NCI-H774 (cell line): ENCODE data around the gene NEK9.

Experiments used
- DNase-seq: peaks from one replicate; lab custom pipeline; 2025; lab: John Stamatoyannopoulos, UW

The NEK9 gene

DNA sequence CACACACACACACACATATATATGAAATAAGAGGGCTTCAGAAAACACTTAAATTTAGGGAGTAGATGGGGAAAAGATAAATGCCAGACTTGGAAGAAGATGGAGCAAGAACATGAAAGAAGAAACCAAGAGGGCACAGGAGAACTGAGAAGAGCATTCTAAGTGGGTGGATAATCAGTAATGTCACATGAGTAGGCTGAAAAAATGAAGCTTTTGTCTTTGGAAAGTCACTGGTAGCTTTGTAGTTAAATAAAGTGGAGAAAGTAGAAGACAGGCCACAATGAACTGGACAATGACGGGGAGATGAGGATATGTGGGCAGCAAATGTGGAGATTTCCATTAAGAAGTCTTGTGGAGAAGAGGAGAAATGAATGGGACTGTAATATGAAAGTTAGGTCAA, 59.6 kb downstream of the NEK9 start:
- no peak for DNase-seq

DNA sequence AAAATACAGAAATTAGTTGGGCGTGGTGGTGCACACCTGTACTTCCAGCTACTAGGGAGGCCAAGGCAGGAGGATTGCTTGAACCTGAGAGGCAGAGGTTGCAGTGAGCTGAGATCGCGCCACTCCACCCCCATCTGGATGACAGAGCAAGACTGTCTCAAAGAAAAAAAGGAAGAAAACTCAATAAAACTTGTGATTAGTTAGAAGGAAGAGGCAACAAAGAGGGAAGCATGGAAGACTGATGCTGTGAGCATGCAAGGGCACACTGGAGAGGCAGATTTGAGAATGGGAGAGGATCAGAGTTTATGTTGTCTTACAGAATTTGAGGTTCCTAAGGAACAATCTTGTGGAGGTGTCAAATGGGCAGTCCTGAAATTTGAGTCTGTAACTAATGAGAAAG, 60.2 kb downstream of the NEK9 start:
- DNase-seq, result no peak

DNA sequence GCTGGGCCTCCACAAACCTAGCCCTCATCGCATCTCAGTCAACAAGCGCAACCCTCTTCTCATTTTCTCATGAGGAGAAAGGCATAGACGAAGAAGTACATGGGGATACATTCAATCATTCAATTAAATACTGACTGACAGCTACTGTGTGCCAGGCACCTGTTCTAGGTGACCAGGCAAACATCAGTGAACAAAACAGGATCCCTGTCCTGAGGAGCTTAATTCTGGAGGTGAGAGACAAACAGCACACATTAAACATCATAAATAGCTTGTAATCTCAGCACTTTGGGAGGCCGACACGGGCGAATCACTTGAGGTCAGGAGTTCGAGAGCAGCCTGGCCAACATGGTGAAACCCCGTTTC, 62.7 kb downstream of the NEK9 start:
- no peak for DNase-seq

DNA sequence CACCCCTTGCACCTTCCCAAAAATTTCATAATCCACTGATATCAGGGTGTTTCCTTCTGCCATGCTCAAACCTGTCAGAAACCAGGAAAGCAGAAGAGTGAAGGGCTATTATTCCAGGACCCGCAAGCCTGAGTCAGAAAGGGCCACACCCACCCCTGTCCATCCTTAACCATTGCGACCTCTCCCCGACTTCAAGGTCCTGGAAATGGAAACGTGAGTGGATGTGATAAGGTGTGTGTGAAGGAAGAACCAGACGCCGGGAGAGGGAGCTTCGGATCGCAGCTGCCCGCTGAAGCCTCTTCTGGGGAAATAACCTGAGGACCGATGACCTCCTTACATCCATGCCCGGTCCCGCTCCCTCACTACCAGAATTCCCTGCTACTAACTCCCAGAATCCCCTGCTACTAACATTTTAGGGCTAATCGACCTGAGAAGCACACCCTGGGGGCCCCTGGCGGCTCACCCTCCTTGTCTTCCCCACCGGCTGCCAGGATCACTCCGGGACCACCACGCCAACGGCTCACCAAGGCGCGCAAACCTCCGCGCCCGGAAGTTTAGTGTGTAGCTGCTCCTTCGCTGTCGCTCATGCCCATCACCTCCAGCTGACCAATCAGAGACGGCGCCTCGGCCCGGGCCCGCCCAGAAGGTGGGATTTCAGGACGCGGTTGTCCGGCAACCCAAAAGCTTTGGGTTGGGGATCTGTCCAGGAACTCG, 63.2 kb downstream of the NEK9 start, which contains the start of gene ACYP1:
TSS of gene ACYP1 (minus strand) at position 534 of the 714 bp plus-strand sequence. CDS start at position 63, 471 bp downstream.
- peak; percentile 63 for DNase-seq

DNA sequence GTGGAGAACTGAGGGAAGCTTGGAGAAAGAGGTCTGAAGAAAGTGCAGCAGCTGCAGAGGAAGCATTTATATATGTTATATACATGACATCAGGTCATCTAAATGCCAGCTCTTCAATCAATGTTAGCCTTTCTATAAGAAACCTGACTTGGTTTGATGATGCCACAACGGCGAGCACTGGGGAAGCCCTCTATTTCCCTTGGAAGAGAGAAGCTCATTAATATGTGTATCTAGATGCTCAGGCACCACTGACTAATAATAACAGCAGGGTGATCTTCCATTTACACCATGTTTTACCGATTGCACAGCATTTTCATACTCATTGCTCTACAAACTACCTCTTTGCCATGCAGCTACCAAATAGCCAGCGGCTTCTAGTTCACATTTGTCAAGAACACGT, 63.8 kb downstream of the NEK9 start:
- DNase-seq, result no peak

DNA sequence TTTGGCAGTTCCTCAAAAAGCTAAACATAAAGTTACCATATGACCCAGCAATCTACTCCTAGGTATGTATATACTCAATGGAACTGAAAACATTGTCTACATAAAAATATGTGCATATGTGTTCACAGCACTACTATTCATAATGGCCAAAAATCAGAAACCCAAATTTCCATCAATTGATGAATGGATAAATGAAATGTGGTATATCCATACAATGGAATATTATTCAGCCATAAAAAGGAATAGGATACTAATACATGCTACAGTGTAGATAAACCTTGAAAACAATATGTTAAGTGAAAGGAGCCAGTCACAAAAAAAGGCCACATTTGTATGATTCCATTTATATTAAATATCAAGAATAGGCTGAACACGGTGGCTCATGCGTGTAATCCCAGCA, 66.4 kb downstream of the NEK9 start:
- DNase-seq, result no peak

DNA sequence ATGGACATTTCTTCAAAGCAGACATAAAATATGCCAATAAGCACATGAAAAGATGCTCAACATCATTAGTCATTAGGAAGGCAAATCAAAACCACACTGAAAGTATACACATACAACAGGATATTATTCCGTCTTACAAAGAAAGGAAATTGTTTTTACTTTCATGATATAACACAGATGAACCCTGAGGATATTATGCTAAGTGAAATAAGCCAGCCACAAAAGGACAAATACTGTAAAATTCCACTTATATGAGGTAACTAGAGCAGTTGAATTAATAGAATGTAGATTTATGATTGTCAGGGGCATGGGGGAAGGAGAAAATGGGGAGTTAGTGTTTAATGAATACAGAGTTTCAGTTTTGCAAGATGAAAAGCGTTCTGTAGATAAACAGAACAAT, 67.2 kb downstream of the NEK9 start:
- DNase-seq, result no peak

DNA sequence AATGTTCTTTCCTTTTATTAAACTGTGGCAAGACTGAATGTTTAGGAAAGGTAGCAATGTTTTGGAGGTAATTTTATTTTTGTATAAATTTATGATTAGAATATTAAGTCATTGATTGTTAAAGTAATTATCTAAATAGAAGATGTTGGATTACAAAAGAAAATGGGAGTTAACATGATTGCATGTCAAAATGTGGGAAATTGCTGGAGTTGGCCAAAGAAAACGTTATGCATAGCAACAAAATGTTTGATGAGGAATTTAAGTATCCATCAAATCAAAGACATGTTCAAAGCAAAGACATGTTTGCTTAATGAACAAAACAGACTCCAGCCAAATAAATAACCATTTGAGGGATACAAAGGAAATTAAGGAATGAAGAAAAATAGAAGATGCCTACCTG, 72.4 kb downstream of the NEK9 start:
- no peak for DNase-seq

DNA sequence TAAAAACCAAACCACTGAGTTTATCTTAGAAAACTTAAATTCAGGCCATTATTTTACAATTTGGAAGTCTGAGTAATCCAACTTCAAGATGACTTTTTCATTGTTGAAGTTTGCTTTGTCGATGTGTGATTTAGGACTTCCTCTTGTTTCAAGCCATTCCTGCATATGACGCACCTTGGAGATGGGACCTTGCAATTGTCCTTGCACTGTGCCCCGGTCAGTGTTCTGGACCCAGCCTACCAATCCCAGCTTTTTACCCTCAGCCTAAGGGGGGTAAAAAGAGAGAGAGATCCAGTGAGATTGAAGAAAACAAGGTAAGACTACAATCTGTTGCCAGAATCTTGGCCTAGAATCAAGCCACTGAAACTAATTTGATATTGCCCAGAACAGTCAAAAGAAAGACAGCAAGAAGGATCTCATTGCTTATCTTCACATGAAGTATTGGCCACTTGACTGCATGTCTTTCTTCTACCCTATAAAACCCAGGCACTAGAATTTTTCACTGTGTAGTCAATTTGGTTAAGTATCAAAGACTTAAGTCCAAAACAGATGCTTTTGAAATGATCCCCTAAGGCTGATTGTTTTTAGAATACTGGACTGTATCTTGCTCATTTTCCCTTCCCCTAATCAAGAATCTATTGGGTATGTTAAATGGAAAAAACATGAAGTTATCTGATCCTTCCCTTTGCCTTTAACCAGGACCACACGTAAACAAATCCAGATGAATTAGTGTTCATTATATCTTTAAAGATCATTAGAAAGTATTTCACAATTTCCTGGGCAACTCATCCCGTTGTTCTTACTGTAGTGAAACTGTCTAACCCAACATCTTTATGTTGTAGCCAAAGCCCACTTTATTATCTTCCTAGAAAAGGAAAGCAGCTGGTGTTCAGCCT, 73.2 kb downstream of the NEK9 start:
- no peak for DNase-seq

DNA sequence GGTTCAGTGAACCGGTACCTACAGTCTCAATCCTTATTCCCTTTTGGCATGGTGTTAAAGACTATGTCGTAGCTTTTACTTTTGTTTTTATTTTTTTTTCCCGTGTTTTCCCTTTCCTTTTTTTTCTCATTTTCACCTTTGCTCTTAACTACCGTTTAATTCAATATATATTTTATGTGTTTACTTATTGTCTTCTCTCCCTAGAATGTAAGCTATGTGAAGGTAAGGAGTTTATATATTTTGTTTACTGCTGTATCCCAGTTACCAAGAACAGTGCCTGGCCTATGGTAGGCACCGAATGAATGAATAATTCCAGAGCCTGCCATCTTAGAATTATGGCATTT, 75.3 kb downstream of the NEK9 start:
- no peak for DNase-seq

DNA sequence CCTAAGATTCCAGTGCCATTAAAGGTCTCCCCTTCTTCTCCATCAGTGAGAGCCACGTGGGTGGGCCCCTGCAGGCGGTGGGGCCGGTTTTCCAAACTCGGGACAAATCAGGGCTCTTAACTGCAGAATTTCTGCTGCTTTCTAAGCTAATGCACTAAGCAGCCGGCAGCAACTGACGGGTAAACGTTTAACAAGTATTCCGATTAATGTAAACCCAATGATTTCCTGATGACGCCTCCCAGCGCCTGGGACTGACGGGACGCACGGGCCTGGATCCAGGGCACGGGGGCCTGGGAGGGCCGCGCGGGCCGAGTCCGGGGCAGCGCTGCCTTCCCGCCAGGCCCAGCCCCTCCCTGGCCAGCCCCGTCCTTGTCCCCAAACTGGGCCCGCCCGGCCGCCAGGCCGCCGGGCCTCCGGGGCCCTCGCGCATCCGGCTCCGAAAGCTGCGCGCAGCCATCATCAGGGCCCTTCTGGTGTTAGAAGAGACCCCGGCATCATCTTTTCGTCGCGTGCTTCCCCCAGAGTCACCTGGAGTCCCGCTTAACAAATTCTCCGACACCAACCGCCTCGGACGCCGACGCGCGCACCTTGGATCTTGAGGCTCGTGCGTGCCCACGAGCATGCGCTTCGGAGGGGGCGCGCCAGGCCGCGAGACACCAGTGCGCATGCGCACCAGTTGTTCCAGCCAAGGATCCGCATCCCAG, 75.8 kb downstream of the NEK9 start, which contains the start of gene MLH3:
TSS of gene MLH3 (minus strand) at position 616 of the 704 bp plus-strand sequence. CDS start 1,812 bp downstream, outside the sequence.
- peak; percentile 65 for DNase-seq

DNA sequence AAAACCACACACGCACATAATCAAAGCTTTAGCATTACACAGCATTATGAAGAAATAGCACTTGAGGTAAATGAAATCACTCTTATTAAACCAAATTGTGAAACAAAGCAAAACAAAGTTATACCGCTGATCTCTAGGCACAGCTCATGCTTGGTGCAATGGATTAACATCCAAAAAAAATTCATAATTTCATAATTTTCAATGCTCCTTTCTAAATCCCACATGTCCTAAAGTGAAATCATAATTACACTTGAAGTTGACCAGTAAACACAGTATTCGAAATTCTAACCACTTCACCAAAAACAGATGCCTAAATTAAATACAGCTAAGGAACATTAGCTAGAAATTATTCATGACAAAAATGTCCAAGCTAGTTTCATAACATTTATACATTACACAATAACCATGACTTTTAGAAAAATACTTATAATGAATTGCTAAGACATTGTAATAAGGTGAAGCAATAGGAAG, 77.1 kb downstream of the NEK9 start:
- no peak for DNase-seq

DNA sequence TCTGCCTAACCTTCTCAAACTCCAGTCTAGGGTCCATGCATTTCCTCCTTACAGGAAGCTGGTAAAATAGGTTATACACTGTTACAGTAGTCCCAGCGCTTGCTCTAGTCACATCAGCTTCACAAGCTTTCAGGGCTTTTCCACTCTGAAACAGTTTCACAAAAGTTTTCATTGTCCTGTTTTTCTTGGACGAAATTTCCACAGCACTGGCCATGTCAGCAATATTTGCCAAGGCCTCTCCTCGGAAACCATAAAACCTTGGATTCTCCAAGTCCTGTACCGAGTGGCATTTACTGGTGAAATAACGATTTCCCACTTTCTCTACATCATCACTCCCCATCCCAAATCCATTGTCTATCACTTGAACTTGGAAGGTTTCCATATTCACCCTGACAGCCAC, 77.7 kb downstream of the NEK9 start:
- no peak for DNase-seq

DNA sequence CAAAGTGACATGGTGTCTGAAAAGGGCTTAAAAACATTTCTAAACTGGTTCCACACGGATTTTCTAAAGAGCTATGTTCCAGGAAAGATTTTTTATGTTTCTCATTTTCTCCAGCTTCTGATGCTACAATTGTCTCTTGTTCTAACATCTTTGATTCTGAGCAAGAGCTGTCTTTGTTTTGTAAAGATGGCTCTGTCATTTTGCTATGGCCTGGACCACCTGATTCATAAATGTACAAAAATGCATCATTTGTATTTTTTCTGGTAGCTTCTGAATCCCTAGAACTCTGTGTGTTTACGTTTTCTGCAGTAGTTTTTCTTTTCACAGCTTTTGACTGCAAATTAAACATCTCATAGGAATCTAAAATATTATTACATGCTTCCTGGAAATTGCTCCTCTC, 78.7 kb downstream of the NEK9 start:
- DNase-seq, result no peak

DNA sequence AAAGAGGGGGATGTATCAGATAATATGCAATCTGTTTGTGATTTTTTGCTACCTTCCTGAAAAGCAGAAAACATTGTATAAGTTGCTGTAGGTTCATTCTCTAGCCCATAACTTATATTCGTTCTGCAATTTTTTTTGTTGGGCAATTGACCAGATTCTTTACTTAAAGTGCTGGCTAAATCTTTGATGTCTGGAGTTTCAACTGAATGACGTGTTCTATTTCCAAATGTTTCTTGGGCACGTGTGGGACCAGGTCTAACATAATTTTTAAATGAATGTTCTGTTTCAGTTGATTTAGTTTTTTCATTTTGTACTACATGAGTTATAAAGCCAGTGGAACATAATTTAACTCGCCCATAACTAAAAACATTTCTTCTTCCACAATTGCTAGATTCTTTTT, 79.3 kb downstream of the NEK9 start:
- no peak for DNase-seq

DNA sequence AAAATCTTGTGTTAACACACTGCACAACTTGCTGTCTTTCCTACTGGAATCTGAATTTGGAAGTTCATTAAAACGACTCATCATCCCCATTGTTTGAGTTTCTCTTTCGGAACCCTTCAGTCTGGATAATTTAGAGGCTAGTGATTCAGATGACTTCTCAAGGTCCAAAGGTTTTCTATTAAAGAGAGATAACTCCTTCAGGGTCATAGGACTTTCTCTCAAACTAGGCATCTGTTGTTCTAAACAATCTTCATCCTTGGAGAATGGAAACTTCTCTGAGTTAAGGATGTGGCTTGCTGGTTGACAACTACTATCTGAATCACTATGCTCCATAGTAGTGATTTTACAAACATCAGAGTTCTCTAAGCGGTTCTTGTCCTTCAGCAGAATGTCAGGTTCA, 79.9 kb downstream of the NEK9 start:
- no peak for DNase-seq

DNA sequence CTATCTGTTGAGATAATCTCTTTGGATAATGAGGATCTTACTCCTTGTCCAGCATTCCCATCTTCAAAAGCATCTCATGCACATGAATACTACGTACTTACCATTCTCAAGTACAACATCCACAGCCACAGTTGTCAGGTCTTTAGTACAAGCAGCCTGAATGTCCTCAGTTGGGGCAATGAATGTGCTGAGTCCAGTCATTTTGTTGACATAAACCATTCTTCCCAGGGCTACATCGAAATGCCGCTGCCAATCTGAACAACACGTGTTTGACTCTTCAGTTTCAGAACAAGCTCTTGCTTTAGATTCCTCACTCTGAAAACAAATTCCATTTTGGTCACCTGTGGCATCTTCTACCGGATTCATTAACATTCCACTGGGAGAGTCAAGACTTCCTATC, 80.6 kb downstream of the NEK9 start:
- no peak for DNase-seq

DNA sequence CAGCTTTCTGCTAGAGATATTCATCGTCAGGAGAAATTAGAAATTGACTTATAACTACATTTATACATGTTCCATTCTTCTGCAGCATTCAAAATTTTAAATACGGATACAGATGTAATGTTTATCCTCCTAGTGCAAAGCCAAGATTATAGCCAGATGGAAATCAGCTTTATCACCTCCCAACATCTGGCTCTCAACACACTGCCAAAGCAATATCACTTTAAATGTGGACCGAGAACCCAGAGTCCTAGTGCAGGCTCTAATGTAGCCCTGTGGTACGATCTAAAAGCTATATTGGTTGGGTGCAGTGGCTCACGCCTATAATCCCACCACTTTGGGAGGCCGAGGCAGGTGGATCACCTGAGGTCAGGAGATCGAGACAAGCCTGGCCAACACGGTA, 82.1 kb downstream of the NEK9 start:
- DNase-seq, result no peak

DNA sequence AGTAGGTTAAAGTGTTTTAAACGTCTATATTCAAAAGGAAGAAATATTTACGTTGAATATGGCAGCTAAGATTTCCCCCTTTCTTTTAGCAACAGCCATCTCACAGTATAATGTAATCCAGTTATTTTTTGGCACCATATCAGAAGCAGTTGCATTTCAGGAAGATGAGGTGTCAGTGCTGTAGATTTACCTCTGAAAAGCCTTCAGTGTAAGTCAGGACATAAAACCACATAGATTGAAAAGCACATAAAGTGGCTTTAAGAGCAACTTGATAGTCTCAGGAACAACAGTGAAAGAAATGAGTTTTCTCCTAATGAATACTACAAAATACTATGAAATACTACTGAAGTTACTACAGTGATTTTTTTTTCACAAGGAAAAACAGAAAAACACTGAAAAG, 82.5 kb downstream of the NEK9 start:
- DNase-seq, result no peak

DNA sequence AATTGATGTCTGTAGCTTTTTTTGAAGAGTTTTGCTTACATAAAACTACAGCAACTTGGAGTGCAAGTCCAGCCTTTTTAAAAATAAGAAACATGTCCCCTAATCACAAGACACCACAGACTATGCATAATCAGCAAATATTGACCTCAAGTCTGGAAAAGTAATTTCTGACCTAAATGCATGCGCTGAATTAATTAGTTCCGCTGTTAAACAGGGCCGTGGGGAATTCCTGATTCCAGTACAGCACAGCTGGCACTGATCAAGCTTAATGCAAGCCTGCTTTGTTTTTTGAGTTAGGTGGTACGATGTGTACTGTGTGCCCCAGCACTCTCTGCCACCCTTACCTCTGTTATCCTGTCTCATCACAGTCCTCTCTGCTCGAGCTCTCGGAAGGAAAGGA, 84.8 kb downstream of the NEK9 start:
- no peak for DNase-seq

DNA sequence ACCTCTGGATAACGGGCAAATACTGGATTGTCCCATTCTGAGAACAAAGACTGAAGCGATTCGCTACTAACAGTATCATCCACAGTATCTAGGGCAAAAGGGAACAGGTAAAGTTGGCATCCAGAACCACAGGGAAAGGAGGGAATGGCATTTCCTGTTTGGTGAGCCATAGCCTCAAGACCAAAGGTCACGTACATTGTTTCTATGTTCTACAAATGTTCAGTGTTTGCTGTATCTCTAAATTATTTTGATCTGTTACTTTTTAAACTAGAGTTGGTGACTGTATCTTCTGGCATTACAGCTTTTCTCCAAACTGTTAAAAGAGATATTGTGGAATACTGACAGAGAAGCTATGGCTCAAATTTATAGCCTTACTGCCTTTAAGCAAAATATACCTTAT, 85.2 kb downstream of the NEK9 start:
- DNase-seq, result no peak

DNA sequence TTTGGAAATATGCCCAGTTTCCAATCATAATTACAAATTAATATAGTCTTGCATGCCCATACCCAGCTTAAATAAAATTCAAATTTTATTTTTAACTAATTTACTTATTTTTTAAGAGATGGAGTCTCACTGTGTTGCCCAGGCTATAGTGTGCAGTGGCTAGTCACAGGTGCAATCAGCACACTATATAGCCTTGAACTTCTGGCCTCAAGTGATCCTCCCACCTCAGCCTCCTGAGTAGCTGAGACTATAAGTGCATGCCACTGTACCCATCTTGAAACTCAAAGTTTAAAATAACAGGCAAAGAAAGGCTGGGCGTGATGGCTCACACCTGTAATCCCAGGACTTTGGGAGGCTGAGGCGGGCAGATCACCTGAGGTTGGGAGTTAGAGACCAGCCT, 85.9 kb downstream of the NEK9 start:
- DNase-seq, result no peak

DNA sequence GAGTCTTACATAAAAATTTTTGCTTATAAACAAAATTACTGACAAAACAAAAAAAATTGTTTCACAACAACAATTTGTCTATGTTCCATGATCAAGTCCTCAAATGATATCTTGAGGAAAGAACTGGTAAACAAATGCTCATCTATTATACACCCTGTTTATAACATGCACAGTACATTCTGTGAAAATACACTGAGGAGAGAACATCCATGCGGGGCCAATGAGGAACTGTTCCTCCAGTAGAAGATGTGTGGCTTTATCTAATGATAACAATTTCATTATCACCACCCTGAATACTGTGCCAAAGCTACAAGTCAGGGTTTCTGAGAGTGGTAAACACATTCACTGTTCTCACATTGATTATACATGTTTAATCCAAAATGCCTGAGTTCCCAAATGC, 86.3 kb downstream of the NEK9 start:
- DNase-seq, result no peak
